GM21737 (cell line): Measurements from ENCODE around the gene ADGRF4.
"Not testable (repeated sequence)": the region's sequence is repeated elsewhere in the genome, so short reads cannot be mapped to it uniquely, and the experiment has no call there.

Experiments used
- ATAC-seq: cut with Tn5 transposase; IDR thresholded peaks from one replicate; pipeline ENCODE4 v1.9.1; 2021; ENCODE audit warnings: mild to moderate bottlenecking, moderate library complexity; ENCODE audit not compliant: unreplicated experiment

Gene ADGRF4

DNA sequence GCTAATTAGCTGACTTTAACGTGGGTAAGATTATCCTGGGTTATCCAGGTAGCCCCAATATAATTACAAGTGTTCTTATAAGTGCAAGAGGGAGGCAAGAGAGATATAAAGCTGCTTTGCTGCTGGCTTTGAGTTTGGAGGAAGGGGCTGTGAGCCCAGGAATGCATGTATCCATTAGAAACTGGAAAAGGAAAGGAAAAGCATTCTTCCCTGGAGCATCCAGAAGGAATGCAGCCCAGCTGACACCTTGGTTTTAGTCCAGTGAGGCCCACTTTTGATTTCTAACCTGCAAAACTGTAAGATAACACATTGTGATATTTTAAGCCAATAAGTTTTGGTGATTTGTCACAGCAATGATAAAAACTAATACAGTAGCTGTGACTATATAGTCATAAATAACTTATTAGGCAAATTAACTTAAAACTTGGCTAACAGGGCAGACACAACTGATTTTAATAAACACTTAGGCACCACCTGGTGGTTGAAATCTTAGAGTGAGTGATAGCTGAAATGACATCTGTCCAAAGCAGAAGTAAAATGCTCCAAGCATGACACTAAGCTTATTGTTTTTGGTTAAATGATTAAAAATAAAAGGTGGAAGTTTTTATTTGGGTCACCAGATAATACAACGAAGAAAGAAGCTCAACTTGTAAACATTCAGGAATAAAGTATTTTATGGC is 35.6 kb downstream of the ADGRF4 start:
- no peak for ATAC-seq

DNA sequence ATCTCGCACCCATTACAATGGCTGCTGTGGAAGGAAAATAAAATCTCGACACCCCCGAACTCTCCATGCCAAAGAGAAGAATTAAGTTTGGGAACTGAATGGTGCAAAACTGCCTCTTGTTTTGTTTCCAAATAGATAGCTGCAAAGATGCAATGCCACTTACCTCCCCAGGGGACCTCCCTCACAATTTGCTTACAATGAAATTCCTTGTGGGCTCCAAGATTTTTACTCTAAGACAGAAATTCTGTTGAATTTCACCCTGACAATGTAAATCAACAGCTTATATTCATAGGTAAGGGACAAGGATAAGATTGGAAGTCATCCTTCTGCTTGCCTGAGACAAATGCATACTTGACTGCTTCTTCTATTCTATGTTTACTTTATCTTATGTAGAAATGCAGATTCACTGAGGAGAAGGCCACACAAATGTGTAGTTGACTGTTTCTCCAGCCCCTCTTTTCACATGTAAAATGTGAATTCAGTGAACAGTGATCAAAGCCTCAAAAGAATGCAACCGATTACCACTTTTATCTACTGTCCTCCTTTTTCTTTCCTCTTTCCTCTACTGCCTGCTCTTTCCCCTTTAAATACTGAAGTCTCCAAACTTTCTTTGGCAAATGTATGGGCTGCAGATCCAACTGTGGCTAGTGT is 36.6 kb downstream of the ADGRF4 start:
- no peak for ATAC-seq

DNA sequence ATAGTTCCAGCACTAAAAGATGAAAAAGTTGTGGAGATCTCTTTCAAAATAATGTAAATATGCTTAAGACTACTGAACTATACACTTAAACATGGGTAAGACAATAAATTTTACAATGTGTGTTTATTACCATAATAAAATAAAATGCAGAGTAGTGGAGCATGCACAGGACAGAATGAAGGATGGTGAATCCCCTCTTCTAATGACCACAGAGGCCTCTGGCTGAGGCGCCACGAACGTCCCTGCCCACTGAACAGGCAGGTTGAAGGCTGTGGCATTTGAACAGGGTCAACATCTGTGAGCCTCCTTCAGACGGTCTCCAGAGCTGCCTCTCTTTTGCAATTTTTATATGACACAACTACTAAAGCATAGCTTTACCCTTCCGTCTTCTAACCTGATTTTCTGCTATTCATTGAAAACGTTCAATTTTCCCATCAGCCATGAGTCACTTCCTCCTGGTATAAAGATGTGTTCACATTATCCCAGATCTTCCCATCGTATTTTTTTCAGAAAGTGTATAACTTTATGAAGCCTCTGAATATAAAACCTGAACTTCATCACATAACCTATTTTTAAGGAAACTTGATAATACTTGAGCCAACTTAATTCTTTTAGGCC is 37.8 kb downstream of the ADGRF4 start:
- no peak for ATAC-seq

DNA sequence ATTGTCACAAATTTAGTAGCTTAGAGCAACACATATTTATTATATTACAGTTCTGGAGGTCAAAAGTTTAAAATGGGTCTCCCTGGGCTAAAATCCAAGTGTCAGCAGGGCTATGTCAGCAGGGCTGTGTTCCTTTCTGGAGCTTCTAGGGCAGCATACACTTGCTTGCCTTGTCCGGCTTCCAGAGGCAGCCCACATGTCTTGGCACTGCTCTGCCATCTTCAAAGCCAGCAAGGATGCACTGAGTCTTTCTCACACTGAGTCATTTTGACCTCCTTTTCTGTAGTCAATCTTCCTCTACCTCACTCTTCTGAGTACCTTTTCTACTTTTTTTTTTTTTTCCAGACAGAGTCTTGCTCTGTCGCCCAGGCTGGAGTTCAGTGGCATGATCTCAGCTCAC is 39.0 kb downstream of the ADGRF4 start:
- no peak for ATAC-seq

DNA sequence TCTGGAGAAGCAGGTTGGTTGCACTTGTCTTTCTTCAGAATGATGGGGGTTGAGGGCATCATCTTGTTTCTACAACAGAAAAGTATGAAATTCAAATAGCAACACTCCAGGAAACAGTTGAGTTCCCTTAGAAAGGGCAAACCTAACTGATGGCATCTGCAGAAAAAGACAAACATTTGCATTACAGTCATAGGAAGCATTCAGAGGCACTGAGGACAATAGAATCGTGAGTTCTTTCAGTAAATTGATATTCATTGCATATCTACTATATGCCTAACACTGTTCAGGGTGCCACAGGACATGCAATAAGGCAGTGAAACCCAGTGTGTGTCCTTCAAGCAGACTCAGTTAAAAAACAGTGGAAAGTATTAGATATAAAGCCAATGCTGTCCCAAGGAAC is 42.3 kb downstream of the ADGRF4 start:
- ATAC-seq = no peak

DNA sequence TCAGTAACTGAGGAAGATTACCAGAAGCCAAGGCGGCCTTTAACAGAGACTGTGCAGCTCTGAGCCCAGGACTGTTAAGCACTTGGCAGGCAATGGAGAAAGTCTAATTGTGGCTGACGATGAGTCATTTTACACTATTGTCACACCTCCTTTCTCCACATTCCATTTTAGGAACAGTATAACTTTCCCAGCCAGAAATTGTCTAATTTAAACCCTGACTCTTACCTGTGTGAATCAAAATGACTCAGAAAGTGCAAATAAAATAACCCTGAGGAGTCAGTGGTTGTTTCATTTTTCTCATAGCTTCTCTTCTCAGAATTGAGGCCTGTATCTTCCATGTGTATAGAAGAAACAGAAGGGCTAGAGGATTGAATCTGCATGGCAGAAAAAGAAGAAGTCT is 43.4 kb downstream of the ADGRF4 start:
- ATAC-seq = no peak

DNA sequence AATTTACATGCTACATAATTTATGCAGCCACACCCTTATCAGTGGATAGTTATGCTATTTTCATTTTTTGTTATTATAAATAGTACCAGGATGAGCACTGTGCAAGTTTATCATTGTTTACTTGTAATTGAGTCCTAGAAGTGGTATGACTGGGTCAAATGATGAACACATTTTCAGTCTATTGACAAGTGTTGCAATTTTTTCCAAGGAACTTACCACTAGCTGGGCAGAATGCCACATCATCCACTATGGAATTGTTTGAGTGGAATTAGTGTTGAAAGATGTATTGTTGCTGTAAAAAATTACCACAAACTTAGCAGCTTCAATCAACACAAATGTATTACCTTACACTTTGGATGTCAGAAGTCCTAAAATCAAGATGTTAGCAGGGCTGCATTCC is 45.4 kb downstream of the ADGRF4 start:
- no peak for ATAC-seq

DNA sequence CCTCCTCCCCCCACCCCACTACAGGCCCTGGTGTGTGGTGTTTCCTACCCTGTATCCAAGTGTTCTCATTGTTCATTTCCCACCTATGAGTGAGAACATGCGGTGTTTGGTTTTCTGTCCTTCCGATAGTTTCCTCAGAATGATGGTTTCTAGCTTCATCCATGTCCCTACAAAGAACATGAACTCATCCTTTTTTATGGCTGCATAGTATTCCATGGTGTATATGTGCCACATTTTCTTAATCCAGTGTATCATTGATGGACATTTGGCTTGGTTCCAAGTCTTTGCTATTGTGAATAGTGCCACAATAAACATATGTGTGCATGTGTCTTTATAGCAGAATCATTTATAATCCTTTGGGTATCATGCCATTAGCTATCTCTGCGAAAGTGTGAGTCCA is 46.9 kb downstream of the ADGRF4 start:
- not testable (repeated sequence) for ATAC-seq

DNA sequence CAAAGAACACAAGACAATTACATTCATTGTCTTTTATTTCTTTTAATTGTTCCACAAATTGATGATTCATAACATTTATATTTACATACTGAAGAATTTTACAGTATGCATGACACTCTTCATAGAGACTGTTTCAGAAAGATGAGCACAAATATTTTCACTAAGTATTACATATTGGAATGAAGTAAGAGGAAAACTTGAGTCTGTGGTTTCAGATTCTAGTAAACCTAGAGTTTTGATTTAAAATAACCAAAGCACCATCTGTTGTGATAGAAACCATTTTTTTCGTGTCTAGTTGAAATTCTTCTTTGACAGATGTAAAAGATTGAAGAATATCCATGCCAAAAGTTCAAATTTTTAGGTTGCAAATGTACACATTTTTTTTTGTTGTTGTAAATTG is 51.4 kb downstream of the ADGRF4 start:
- ATAC-seq = no peak

DNA sequence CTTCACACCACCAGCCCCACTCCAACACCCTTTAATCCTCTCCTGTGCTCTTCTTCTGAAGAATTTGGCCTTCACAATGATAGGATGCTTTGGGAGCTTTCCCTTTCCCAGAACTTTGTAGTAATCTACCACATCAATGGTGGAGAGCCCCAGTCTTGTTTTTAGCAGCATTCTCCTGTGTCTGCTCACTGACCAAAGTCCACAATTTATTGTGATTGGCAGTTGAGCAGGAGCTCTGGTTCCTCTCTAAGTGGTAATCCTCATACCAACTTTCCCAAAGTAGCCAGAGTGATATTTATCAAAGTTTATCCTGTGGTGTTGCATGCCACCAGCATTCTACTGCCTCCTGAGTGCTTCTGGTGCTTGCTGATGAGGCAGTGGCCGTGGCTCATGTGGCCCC is 54.4 kb downstream of the ADGRF4 start:
- ATAC-seq = no peak

DNA sequence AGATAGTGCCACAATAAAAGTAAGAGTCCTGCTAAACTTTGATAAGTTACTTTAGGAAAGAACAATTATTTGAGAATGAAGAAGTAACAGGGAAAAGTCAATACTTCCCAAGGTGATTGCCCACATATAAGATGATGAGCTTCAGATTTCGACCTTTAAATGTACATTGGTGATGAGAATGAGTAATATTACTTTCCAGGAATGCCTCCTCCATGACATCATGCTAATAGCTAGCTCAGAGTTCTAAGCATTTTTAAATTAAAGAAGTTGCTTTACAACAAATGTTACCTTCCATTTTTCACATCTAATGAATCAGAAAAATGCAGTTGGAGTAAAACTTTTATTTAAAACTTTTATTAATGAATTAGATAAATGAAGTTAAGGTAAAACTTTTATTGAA is 61.0 kb downstream of the ADGRF4 start:
- no peak for ATAC-seq

DNA sequence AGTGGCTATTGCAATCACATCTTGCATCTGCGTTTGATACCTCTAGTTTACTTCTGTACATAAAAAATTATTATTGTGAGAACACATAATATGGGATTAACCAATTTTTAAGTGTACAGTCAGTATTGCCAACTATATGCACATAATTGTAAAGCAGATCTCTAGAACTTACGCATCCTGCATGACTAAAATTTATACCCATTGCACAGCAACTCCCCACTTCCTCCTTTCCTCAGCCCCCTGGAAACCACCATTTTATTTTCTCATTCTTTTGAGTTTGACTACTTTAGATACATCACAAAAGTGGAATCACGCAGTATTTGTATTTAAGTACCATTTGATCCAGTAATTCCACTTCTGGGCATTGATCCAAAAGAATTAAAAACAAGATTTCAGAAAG is 64.1 kb downstream of the ADGRF4 start:
- no peak for ATAC-seq

DNA sequence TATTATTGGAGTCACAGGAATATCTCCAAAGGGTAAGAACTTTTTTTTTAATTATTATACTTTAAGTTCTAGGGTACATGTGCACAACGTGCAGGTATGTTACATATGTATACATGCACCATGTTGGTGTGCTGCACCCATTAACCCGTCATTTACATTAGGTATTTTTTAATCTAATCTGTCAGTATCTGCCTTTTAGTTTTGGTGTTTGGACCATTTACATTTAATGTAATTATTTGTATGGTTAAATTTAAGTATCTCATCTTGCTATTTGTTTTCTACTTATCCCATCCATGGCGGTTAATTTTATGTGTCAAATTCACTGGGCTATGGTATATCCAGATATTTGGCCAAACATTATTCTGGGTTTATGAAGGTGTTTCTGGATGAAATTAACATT is 68.1 kb downstream of the ADGRF4 start:
- ATAC-seq = no peak

DNA sequence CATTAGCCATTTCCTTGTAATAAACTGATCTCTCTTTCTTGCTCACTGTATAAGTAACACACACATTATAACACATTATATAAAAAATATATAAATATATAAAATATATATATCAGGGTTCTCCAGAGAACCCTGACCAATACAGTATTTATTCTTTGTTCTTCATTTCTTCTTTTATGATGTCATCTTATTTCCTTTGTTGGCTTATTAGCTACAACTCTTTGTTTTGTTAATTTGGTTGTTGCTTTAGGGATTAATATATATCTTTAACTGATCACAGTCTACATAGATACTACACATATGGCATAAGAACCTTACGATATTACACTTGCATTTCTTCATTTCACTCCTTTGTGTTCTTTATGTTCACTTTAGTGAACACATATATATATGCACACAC is 68.7 kb downstream of the ADGRF4 start:
- no peak for ATAC-seq

DNA sequence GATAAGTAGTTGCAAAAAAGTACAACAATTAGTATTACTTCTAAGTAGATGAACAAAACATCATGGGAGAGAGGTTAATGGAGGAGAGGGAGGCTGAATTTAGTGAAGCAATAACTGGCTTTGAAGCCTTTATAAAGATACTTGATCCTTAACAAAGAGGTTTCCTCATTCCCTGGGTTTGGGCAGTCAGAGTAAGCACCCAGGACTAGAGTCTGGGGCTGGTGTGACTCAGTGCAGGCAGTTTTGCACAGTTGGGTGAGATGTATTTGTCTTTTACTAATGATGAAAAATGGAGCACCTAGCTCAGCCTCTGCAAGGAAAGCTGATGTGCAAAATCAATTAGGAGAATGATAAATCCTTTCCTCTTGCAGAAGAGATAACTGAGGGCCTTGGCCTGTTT is 71.6 kb downstream of the ADGRF4 start:
- ATAC-seq = no peak
